Fibroblast of the aortic adventitia (primary cell): ENCODE results near the gene NRXN3. TPM values are rescaled to one million over a fixed set of nuclear protein-coding genes. Genes with fewer than 3 reads are reported as not detected.

Experiments used
- DNase-seq: peaks from one replicate; pipeline ENCODE4 v3.0.0-alpha.2; 2010; ENCODE audit warnings: low read depth
- H3K4me3 ChIP-seq: 2 replicates; pipeline ENCODE4 v1.5.1; 2011; ENCODE audit warnings: low read depth, mild to moderate bottlenecking, control low read depth, low read length, moderate library complexity
- total RNA-seq: library from RNA; depleted of rRNA; stranded (reverse); fragments of >200 nt; gene quantifications from 2 replicates; pipeline ENCODE4 v1.2.3, GENCODE V29; 2012; ENCODE audit warnings: low replicate concordance
- TF ChIP-seq, protein P1 (sequence below): IDR thresholded peaks from 2 replicates; pipeline ENCODE4 v1.5.1; 2011; ENCODE audit warnings: mild to moderate bottlenecking, low read length, control low read depth, inconsistent platforms; ENCODE audit not compliant: insufficient read depth

Gene NRXN3
- total RNA-seq, 1 donor, result 0.18 TPM

DNA sequence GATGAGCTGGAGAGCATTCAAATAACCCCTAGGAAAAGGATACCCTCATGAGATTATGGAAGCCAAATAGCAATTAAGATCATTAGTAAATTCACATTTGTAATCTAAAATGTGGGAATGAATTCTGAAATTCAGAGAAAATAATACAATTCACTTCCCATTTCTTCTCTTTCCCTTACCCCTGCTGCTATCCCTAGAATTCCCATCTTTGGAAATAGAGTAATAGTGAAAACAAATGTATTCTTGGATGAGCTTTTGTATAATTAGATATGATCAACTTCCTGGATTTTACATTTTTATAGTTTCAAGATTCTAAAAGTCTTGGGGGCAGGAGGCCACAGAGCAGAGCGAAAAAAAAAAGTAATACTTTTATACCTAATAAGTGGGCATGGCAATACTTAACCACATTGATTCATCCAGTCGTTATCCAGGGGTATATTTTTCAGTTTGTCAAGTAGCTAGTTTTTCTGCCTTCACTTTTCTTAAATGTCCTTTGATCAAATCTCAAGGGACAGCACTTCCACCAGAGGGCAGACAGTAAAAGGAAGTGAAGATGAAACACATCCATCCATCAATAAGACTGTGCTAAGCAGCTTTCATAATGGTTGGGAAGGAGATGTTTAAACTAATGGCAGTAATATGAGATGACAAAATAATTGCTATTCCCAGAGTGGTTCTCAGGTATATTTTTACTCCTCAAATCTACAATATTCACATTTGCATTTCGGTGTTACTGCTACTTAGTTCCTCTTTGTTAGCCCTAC lies 1639.9 kb downstream of the NRXN3 start:
- TF ChIP-seq, protein P1, sequence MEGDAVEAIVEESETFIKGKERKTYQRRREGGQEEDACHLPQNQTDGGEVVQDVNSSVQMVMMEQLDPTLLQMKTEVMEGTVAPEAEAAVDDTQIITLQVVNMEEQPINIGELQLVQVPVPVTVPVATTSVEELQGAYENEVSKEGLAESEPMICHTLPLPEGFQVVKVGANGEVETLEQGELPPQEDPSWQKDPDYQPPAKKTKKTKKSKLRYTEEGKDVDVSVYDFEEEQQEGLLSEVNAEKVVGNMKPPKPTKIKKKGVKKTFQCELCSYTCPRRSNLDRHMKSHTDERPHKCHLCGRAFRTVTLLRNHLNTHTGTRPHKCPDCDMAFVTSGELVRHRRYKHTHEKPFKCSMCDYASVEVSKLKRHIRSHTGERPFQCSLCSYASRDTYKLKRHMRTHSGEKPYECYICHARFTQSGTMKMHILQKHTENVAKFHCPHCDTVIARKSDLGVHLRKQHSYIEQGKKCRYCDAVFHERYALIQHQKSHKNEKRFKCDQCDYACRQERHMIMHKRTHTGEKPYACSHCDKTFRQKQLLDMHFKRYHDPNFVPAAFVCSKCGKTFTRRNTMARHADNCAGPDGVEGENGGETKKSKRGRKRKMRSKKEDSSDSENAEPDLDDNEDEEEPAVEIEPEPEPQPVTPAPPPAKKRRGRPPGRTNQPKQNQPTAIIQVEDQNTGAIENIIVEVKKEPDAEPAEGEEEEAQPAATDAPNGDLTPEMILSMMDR, result no peak
- H3K4me3 ChIP-seq, result no peak overlapping the region
- no peak for DNase-seq

DNA sequence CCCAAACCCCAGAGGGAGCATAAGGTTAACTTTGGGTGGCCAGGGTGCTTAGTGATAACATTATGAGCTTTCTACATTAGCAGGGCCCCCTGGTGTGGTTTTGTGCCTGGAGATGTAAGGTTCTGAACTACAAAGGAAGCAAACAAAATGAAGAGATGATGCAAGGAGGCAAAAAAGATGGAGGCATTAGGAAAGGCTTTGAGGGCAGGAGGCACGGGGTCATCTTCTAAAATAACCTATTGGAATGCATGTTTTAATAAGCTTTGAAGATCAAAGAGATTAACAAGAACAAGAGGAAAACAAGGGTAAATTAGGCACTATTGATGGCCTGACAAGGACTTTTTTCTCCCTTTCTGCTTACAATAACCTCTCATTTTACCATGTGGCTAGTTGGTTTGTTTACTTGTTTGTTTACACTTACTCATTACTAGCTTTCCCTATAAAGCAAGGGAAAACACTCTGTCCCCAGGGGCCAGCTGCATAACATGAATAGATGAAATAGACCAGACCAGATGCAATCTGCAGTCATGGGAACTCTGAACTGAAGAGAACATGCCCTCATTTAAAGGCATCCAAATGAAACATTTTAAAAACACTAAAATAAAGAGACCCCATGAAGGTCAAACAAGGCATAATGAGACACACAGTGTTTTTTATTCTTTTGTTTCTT lies 1650.8 kb downstream of the NRXN3 start:
- H3K4me3 ChIP-seq, result no peak overlapping the region
- no peak for DNase-seq
- TF ChIP-seq, protein P1, result no peak

DNA sequence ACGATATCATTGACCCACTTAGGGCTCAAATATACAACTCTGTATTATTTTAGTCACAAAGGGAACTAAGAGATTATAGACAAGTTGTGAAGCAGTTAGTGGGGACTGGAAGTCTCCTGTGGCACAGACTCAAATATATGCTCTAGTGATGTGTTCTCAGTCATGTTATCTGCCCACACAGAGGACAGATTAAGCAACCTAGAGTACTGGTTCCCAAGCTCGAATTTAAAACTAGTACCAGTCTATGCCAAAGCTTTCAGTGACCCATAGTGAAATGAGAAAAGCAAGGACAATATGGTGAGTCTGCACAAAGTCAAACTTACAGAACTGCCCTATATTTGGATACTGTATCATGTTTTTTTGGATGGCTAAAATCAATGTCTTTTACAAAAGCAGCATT lies 1651.9 kb downstream of the NRXN3 start:
- DNase-seq, result no peak
- no peak overlapping the region for H3K4me3 ChIP-seq
- TF ChIP-seq, protein P1, result no peak

DNA sequence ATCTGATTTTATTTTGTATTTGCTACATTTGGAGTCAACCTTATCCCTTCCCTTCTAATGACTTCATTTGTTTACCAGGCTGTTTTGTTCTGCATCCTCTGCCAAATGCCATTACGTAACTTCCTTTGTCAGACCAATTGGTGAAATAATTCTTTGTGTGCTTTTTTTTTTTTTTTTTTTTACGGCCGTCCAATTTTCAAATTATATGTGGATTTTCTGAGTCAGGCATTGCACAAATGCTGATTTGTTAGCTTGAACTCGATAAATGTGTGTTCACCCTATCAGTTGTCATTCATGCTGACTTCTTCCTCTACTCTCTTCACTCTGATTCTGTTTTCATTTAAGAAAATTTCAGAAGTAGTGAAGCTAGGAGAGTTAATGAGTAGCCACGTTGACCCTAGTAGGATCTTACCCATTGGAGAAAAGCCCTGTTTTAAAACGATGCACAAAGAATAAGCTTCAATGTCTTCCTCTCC lies 1654.9 kb downstream of the NRXN3 start:
- TF ChIP-seq, protein P1, result no peak
- DNase-seq, result peak; percentile 16
- H3K4me3 ChIP-seq, result no peak overlapping the region

DNA sequence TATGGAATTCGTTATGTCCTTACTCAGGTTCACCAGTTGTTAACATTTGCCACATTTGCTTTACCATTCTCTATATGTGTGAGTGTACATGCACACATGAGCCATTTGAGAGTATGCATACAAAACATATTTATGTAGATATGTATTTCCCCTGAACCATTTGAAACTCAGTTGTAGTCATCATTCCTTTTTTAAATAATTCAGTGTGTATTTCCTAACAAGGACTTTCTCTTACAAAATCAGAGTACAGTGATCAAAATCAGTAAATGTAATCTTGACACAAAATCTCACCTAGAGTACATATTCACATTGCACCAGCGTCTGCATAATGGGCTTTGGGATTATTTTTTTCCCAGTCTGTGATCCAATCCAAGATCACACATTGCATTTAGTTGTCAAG lies 1656.2 kb downstream of the NRXN3 start:
- TF ChIP-seq, protein P1, result no peak
- no peak for DNase-seq
- no peak overlapping the region for H3K4me3 ChIP-seq

DNA sequence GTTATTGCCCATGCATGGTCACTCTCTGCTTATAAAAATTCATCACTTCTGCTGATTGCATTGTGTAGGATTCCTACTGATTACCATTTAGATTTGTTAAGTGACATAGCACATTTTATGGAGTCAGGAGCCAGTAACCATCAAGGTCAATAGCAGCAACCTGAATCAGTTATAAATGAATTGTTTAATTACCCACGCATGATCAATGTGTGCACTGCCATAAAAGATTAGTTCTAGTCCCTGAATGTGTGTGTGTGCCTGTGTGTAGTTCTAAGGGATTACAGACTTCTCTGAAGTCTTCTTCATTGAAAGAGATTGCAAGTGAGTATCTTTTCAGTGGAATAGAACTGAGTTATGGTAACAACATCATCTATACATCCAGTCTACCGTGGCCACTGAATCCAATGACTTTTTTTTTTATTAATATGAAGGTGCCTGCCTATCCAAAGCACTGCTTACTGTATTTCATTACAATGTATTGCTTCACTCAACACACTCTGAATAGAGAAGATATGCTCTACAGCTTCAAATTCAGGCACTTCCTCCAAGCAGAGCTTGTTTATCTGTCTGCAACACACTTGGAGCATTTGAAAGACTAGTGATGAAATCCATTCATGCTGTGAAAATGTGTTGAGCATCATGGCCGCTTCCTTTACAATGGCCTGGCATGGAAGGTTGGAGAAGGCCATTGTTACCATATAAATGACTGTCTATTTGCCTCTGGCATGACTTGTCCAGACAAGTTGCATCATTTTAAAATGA lies 1659.4 kb downstream of the NRXN3 start:
- DNase-seq, result no peak
- TF ChIP-seq, protein P1, result no peak

More for the DNA sequence above, 1659.4 kb downstream of the NRXN3 start:
- no peak overlapping the region for H3K4me3 ChIP-seq
